Endothelial cell of umbilical vein (primary cell): ENCODE measurements around the gene CDK17. TPM values are rescaled to one million over a fixed set of nuclear protein-coding genes. Genes with fewer than 3 reads are reported as not detected.

Experiments
- BruUV-seq: library from RNA; stranded (reverse); fragments of 400-500 nt; replicated peaks from 2 replicates; lab custom pipeline; 2021; lab: Mats Ljungman, UMichigan
- CTCF ChIA-PET: fragments of 300-600, 350-600 bp; sonication (Branson Sonifier 250); formaldehyde crosslinking; loops from one replicate; lab custom pipeline; 2021; ENCODE audit warnings: antibody characterized with exemption, inconsistent platforms; lab: Charles Lee
- POLR2A ChIA-PET: fragments of 300-600, 350-600 bp; sonication (Branson Sonifier 250); formaldehyde crosslinking; loops from one replicate; lab custom pipeline; 2021; ENCODE audit warnings: antibody characterized with exemption, inconsistent platforms; lab: Charles Lee
- DNase-seq: peaks from one replicate; pipeline ENCODE4 v3.0.0-alpha.2; 2011; ENCODE audit warnings: low read depth, low spot score
- FAIRE-seq: peaks from 2 replicates; lab custom pipeline; 2011; peaks lifted over from hg19 to GRCh38; lab: Jason Lieb, UNC
- H2AFZ ChIP-seq: 2 replicates; pipeline ENCODE4 v1.6.0; 2012; ENCODE audit warnings: low read depth, low read length, control low read depth, inconsistent platforms
- H3K27ac ChIP-seq: 2 replicates; pipeline ENCODE4 v1.5.1; 2011; ENCODE audit warnings: low read depth, mild to moderate bottlenecking, control low read depth, low read length, moderate library complexity; ENCODE audit not compliant: insufficient read depth
- H3K27me3 ChIP-seq, 2 experiments: 2 replicates each; pipeline versions ENCODE4 v1.6.0 to v1.6.1; 2011; ENCODE audit warnings: low read length in 2 of 2, mixed read lengths in 1 of 2; ENCODE audit not compliant: control insufficient read depth in 2 of 2, insufficient read depth in 2 of 2
- H3K36me3 ChIP-seq, 2 experiments: 2 replicates in 1 of 2; 3 replicates in 1 of 2; pipeline ENCODE4 v1.5.1; 2011; ENCODE audit warnings: low read length in 2 of 2, mild to moderate bottlenecking in 1 of 2, moderate library complexity in 1 of 2; ENCODE audit not compliant: control insufficient read depth in 2 of 2, insufficient read depth in 2 of 2; ENCODE audit errors: extremely low read depth in 1 of 2
- H3K4me1 ChIP-seq: 3 replicates; pipeline ENCODE4 v1.5.1; 2011; ENCODE audit warnings: mild to moderate bottlenecking, low read length; ENCODE audit not compliant: control insufficient read depth, insufficient read depth; ENCODE audit errors: extremely low read depth
- H3K4me2 ChIP-seq: 2 replicates; pipeline ENCODE4 v1.6.1; 2011; ENCODE audit warnings: low read length, control low read depth, mixed read lengths; ENCODE audit not compliant: insufficient read depth
- H3K4me3 ChIP-seq, 3 experiments: fragments of 200-600 bp in 1 of 3; sonication (generic), shearing (Covaris generic) in 1 of 3; replicated peaks in 1 of 3; 2 replicates each; pipeline ENCODE4 v1.5.1; 2011 to 2016; ENCODE audit warnings: control low read depth in 3 of 3, low read length in 3 of 3, mild to moderate bottlenecking in 2 of 3, inconsistent platforms in 1 of 3, low read depth in 1 of 3, moderate library complexity in 1 of 3; ENCODE audit not compliant: insufficient read depth in 1 of 3
- H3K79me2 ChIP-seq: 2 replicates; pipeline ENCODE4 v1.6.0; 2012; ENCODE audit warnings: low read length, inconsistent platforms; ENCODE audit not compliant: control insufficient read depth, insufficient read depth
- H3K9ac ChIP-seq: replicated peaks from 2 replicates; pipeline ENCODE3; 2011; ENCODE audit warnings: low read length, control low read depth; ENCODE audit not compliant: insufficient read depth; ENCODE audit errors: extremely low read depth
- H3K9me1 ChIP-seq: replicated peaks from 3 replicates; pipeline ENCODE4 v1.6.0; 2011; ENCODE audit warnings: mild to moderate bottlenecking, low read length; ENCODE audit not compliant: control insufficient read depth, insufficient read depth; ENCODE audit errors: extremely low read depth
- H3K9me3 ChIP-seq: replicated peaks from 2 replicates; pipeline ENCODE4 v1.5.1; 2012; ENCODE audit warnings: low read length, inconsistent platforms; ENCODE audit not compliant: control insufficient read depth, insufficient read depth
- H4K20me1 ChIP-seq: replicated peaks from 2 replicates; pipeline ENCODE3; 2011; ENCODE audit warnings: mild to moderate bottlenecking, low read length; ENCODE audit not compliant: control insufficient read depth, insufficient read depth; ENCODE audit errors: extremely low read depth
- CTCF ChIP-seq, 2 donors: IDR thresholded peaks; 1 replicate in 1 of 2; 2 replicates in 1 of 2; pipeline ENCODE4 v1.5.1; 2011; ENCODE audit warnings: low read length in 2 of 2, mild to moderate bottlenecking in 2 of 2, moderate library complexity in 2 of 2, control low read depth in 1 of 2, inconsistent platforms in 1 of 2, low read depth in 1 of 2; ENCODE audit not compliant: insufficient read depth in 1 of 2; ENCODE audit errors: extremely low read depth in 1 of 2
- EZH2 ChIP-seq: IDR thresholded peaks from 2 replicates; pipeline ENCODE4 v1.6.1; 2012; ENCODE audit warnings: borderline replicate concordance, low read depth, mild to moderate bottlenecking, moderate library complexity, low read length, inconsistent platforms; ENCODE audit not compliant: severe bottlenecking
- FOS ChIP-seq: IDR thresholded peaks from 2 replicates; pipeline ENCODE4 v1.6.1; 2011; ENCODE audit warnings: mild to moderate bottlenecking, low read length, moderate library complexity, borderline replicate concordance; ENCODE audit not compliant: insufficient read depth
- GATA2 ChIP-seq: IDR thresholded peaks from 2 replicates; pipeline ENCODE4 v1.7.0; 2011; ENCODE audit warnings: low read depth, mild to moderate bottlenecking, moderate library complexity, mixed read lengths, low read length; ENCODE audit not compliant: insufficient read length, insufficient read depth
- JUN ChIP-seq: IDR thresholded peaks from 2 replicates; pipeline ENCODE4 v1.6.1; 2011; ENCODE audit warnings: borderline replicate concordance, low read depth; ENCODE audit not compliant: insufficient read length, insufficient read depth
- MAX ChIP-seq: IDR thresholded peaks from 2 replicates; pipeline ENCODE4 v1.6.1; 2011; ENCODE audit not compliant: insufficient read depth, insufficient read length
- MYC ChIP-seq: IDR thresholded peaks from one replicate; pipeline ENCODE4 v1.6.1; 2011; ENCODE audit warnings: mild to moderate bottlenecking, low read depth, low read length
- POLR2A ChIP-seq: IDR thresholded peaks from 2 replicates; pipeline ENCODE4 v1.6.1; 2012; ENCODE audit warnings: low read depth, mild to moderate bottlenecking, control low read depth, low read length
- POLR2AphosphoS5 ChIP-seq: IDR thresholded peaks from 2 replicates; pipeline ENCODE4 v1.6.1; 2012; ENCODE audit warnings: low read depth, mild to moderate bottlenecking, control low read depth, low read length, moderate library complexity; ENCODE audit not compliant: insufficient read depth
- dilution Hi-C: fragments of 300-500 bp; cut with MboI; formaldehyde crosslinking; loops from one replicate; pipeline ENCODE4 v1.15.0; 2019; ENCODE audit warnings: low sequenced_read_pairs; ENCODE audit not compliant: extremely low pct_ligation_motif_present
- intact Hi-C: fragments of 100-400 bp; cut with micrococcal nuclease; formaldehyde crosslinking; loops from one replicate; pipeline ENCODE4 v1.10.0; 2022
- polyA plus RNA-seq, 4 experiments: library from polyadenylated mRNA; depleted of rRNA in 3 of 4; stranded (reverse) in 3 of 4; unstranded in 1 of 4; fragments of >200 nt; gene quantifications; 2 replicates each; pipeline versions ENCODE4 v1.2.1 to v1.2.3, GENCODE V29; 2011 to 2012; ENCODE audit warnings: missing spikeins in 1 of 4
- total RNA-seq: library from RNA; stranded (reverse); gene quantifications from 2 replicates; pipeline ENCODE4 v1.2.3, GENCODE V29; 2021

CDK17 gene
- total and polyA plus RNA-seq, 2 donors (not counting 3 experiments of a cell fraction or from before 2014, with no cell fraction given): 61.1 to 176 TPM

GRCh38 chr12:96366381-96366654, 33.9 kb downstream of the CDK17 start:
- Histone ChIP-seq H2AFZ (no peak overlapping the region), H3K4me2 (peak overlapping the region; percentile 25), H3K9ac (no peak overlapping the region), H3K27me3 (no peaks in the 10 kb centered on the region), H3K27ac (no peak overlapping the region), H3K9me3 (no peaks in the 10 kb centered on the region), H3K4me1 (peaks cover 93% of the 10 kb centered on the region), H3K36me3 (no peaks in the 10 kb centered on the region), H3K79me2 (peaks cover 100% of the 10 kb centered on the region), H3K4me3 (no peak overlapping the region), H4K20me1 (peaks cover 19% of the 10 kb centered on the region), H3K9me1 (no peaks in the 10 kb centered on the region)
- POLR2A ChIA-PET: no interaction called here
- no TSS peak for BruUV-seq
- TF ChIP-seq CTCF (IDR thresholded peaks at IDR 0.05; ENCODE audit: extremely low read depth in 1 of 2, insufficient read depth in 1 of 2, low read depth in 1 of 2, low read length in 2 of 2): no peak
- no peak for TF ChIP-seq MYC
- no peak for TF ChIP-seq MAX
- TF ChIP-seq JUN: no peak
- CTCF ChIA-PET: no interaction called here
- intact Hi-C loops: no loop called here
- dilution Hi-C loops: no loop called here
- FAIRE-seq (no peak), DNase-seq (no peak)

GRCh38 chr12:96365604-96366380, 34.4 kb downstream of the CDK17 start:
- Histone ChIP-seq H3K9me3 (no peaks in the 10 kb centered on the region), H2AFZ (no peak overlapping the region), H3K9me1 (no peaks in the 10 kb centered on the region), H3K27ac (peak overlapping the region; percentile 1), H3K79me2 (peaks cover 100% of the 10 kb centered on the region), H3K4me3 (no peak overlapping the region), H4K20me1 (peaks cover 14% of the 10 kb centered on the region), H3K27me3 (no peaks in the 10 kb centered on the region), H3K4me1 (peaks cover 93% of the 10 kb centered on the region), H3K4me2 (peak overlapping the region; percentile 25), H3K9ac (no peak overlapping the region), H3K36me3 (no peaks in the 10 kb centered on the region)
- no peak for FAIRE-seq
- TF ChIP-seq POLR2AphosphoS5 (no peak), GATA2 (no peak), JUN (no peak), EZH2 (no peak), MAX (no peak), MYC (no peak), POLR2A (no peak), CTCF (IDR thresholded peaks at IDR 0.05; ENCODE audit: extremely low read depth in 1 of 2, insufficient read depth in 1 of 2, low read depth in 1 of 2, low read length in 2 of 2) (no peak), FOS (no peak)
- ChIA-PET CTCF (no interaction called here), POLR2A (interaction anchor here (1.2 kb wide), 1 partner anchor 25 kb away, joined by 6 read pairs; no protein-coding TSS in a partner anchor)
- intact Hi-C loops (no loop called here), dilution Hi-C loops (no loop called here)
- no peak for DNase-seq
- BruUV-seq: no TSS peak
